Natural killer cell (primary cell): ENCODE measurements around the gene BCL6. TPM values are rescaled to one million over a fixed set of nuclear protein-coding genes. Genes with fewer than 3 reads are reported as not detected.

Experiments used
- ATAC-seq, 3 donors: fragments of 150-1000 bp in 2 of 3; fragments of 200-7000 bp in 1 of 3; cut with Tn5 transposase; 1 replicate in 1 of 3; 2 replicates in 2 of 3; pipeline ENCODE4 v1.10.0; 2021; ENCODE audit warnings: mild to moderate bottlenecking in 2 of 3, moderate library complexity in 2 of 3
- DNase-seq, 2 donors: peaks; one replicate each; pipeline versions ENCODE4 v3.0.0 to v3.0.0-alpha.2; 2013 to 2021; ENCODE audit warnings: mixed read lengths in 1 of 2
- H3K27ac ChIP-seq: one replicate; pipeline ENCODE4 v1.5.1; 2013; ENCODE audit warnings: mild to moderate bottlenecking, low read length
- H3K27me3 ChIP-seq: one replicate; pipeline ENCODE4 v1.6.1; 2013; ENCODE audit warnings: low read length; ENCODE audit not compliant: control insufficient read depth, insufficient read depth
- H3K36me3 ChIP-seq: one replicate; pipeline ENCODE4 v1.6.1; 2013; ENCODE audit warnings: low read length; ENCODE audit not compliant: control insufficient read depth, insufficient read depth
- H3K4me1 ChIP-seq: one replicate; pipeline ENCODE4 v1.6.1; 2013; ENCODE audit warnings: low read length; ENCODE audit not compliant: control insufficient read depth, insufficient read depth
- H3K4me3 ChIP-seq: one replicate; pipeline ENCODE4 v1.5.1; 2013; ENCODE audit warnings: low read length
- H3K9me3 ChIP-seq: one replicate; pipeline ENCODE4 v1.6.1; 2013; ENCODE audit warnings: low read length; ENCODE audit not compliant: control insufficient read depth, insufficient read depth
- H3K27ac Mint-ChIP-seq, 2 donors: one replicate each; pipeline ENCODE4 v1.8.0; 2022; ENCODE audit warnings: mild to moderate bottlenecking in 2 of 2, mixed read lengths in 2 of 2, moderate library complexity in 1 of 2
- H3K27me3 Mint-ChIP-seq, 2 donors: one replicate each; pipeline ENCODE4 v1.8.0; 2022; ENCODE audit warnings: low read depth in 2 of 2, mixed read lengths in 2 of 2
- H3K36me3 Mint-ChIP-seq: one replicate; pipeline ENCODE4 v1.8.0; 2022; ENCODE audit warnings: mixed read lengths
- H3K4me1 Mint-ChIP-seq, 2 donors: one replicate each; pipeline ENCODE4 v1.8.0; 2022; ENCODE audit warnings: mixed read lengths in 2 of 2
- H3K4me3 Mint-ChIP-seq: one replicate; pipeline ENCODE4 v1.8.0; 2022; ENCODE audit warnings: mild to moderate bottlenecking, moderate library complexity, mixed read lengths
- H3K9me3 Mint-ChIP-seq, 2 donors: one replicate each; pipeline ENCODE4 v1.8.0; 2022; ENCODE audit warnings: mixed read lengths in 2 of 2
- WGBS: methylation state at CpG from one replicate; pipeline ENCODE4 v1.1.7; 2013; ENCODE audit warnings: missing lambda C conversion rate; ENCODE audit not compliant: insufficient coverage; 5-methylcytosine and 5-hydroxymethylcytosine counted together
- intact Hi-C: fragments of 100-400 bp; cut with micrococcal nuclease; formaldehyde crosslinking; loops from one replicate; pipeline ENCODE4 v1.14.2; 2022
- total RNA-seq, 4 donors: library from RNA; stranded (reverse); fragments of 120-200 nt in 1 of 4; gene quantifications; one replicate each; pipeline versions ENCODE4 v1.2.3 to v1.2.4, GENCODE V29; 2013 to 2022
- TF ChIP-seq, protein P1 (sequence below): fragments of 200-600 bp; IDR thresholded peaks from one replicate; pipeline ENCODE4 v1.8.0; 2022; ENCODE audit warnings: antibody characterized with exemption

BCL6 gene
- total RNA-seq, 3 donors from 2014 or later (not counting 1 experiment from before 2014, with no cell fraction given): 41.0 to 59.0 (median 45.2) TPM

DNA sequence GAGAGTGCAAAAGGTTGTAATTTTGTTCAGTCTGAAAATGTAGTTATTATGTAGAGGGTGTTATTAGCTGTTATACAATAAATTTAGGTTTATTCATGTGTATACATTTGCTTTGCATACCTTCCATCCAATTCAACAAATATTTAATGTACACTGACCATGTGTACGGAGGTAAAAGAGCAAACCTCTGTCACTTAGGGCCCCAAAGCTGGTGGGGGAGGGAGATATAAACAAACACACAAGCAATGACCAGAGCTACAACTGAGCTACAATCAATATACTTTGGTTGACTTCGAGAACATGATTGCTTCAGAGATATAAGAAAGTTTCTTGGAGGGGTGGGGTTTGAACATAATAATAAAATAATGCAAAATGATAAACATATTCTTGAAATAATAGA lies 17.5 kb upstream of the BCL6 start:
- WGBS: no CpG with 5 or more reads among the region's 2 CpGs
- no peaks in the 10 kb centered on the region for H3K9me3 ChIP-seq
- H3K4me1 Mint-ChIP-seq: no peaks in the 10 kb centered on the region
- H3K4me3 Mint-ChIP-seq: no peak overlapping the region
- no peak for ATAC-seq
- no peak for DNase-seq
- no peak overlapping the region for H3K4me3 ChIP-seq
- intact Hi-C loops: no loop called here
- H3K36me3 Mint-ChIP-seq: no peaks in the 10 kb centered on the region
- H3K27me3 Mint-ChIP-seq: peaks cover 8 to 12% of the 10 kb centered on the region in 2 donors
- H3K4me1 ChIP-seq: no peaks in the 10 kb centered on the region
- H3K27ac Mint-ChIP-seq: no peak overlapping the region
- H3K9me3 Mint-ChIP-seq: no peaks in the 10 kb centered on the region
- no peaks in the 10 kb centered on the region for H3K27me3 ChIP-seq
- no peak overlapping the region for H3K27ac ChIP-seq
- no peaks in the 10 kb centered on the region for H3K36me3 ChIP-seq
- TF ChIP-seq, protein P1, sequence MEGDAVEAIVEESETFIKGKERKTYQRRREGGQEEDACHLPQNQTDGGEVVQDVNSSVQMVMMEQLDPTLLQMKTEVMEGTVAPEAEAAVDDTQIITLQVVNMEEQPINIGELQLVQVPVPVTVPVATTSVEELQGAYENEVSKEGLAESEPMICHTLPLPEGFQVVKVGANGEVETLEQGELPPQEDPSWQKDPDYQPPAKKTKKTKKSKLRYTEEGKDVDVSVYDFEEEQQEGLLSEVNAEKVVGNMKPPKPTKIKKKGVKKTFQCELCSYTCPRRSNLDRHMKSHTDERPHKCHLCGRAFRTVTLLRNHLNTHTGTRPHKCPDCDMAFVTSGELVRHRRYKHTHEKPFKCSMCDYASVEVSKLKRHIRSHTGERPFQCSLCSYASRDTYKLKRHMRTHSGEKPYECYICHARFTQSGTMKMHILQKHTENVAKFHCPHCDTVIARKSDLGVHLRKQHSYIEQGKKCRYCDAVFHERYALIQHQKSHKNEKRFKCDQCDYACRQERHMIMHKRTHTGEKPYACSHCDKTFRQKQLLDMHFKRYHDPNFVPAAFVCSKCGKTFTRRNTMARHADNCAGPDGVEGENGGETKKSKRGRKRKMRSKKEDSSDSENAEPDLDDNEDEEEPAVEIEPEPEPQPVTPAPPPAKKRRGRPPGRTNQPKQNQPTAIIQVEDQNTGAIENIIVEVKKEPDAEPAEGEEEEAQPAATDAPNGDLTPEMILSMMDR: no peak

DNA sequence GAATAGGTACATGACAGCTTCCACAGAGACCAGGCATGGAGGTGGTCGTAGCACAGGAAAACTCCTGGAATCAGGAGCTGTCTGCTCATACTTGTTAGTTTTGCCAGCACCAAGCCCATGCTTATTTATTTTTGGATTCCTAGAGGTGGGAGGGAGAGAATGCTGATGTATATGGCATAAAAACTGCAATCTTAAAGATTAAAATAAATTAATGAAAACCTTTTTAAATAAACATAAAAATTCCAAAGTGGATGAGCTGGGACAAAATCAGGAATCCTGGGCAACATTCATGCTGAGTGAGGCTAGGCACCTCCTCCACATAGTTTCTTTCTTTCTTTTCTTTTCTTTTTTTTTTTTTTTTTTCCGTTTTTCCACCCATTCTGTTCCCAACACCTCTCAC lies 14.3 kb upstream of the BCL6 start:
- Histone ChIP-seq H3K27me3 (no peaks in the 10 kb centered on the region), H3K4me3 (no peak overlapping the region), H3K27ac (no peak overlapping the region), H3K4me1 (no peaks in the 10 kb centered on the region), H3K36me3 (no peaks in the 10 kb centered on the region), H3K9me3 (no peaks in the 10 kb centered on the region)
- WGBS: 85% methylated on average over 1 of the region's 2 CpGs
- DNase-seq (no peak), ATAC-seq (no peak)
- H3K4me1 Mint-ChIP-seq: no peaks in the 10 kb centered on the region
- H3K27me3 Mint-ChIP-seq: peaks cover 8 to 12% of the 10 kb centered on the region in 2 donors
- intact Hi-C loops: no loop called here
- TF ChIP-seq, protein P1: no peak
- H3K36me3 Mint-ChIP-seq: no peaks in the 10 kb centered on the region
- no peak overlapping the region for H3K27ac Mint-ChIP-seq
- no peak overlapping the region for H3K4me3 Mint-ChIP-seq
- no peaks in the 10 kb centered on the region for H3K9me3 Mint-ChIP-seq

DNA sequence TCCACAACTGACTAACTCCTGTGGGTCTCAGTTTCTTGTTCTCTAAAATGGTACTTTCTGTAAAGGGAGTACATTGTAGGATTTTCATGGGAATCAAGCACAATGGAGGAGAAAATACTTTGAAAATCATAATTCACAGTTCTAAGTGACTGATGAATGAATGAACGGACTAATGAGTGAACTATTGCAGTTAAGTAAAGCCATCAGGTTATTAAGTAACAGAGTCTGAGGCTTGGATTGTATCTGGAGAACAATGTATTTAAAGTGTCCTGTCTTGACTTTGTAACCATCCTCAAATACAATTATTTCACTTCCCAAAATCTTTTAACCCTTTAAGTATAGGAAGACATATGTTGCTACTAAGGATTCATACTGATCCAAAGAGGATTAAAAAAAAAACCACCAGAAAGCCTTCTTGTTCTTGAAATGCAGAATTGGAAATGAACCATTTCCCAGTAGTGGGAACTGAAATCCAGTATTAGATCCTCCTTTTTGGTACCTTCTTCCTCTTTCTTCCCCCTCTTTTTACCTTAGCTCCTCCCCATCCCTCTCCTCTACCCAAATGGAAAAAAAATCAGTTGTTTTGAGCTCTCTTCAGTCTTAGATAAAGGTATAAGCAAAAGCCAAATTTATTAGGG lies 13.2 kb upstream of the BCL6 start:
- H3K9me3 ChIP-seq: no peaks in the 10 kb centered on the region
- no peaks in the 10 kb centered on the region for H3K27me3 ChIP-seq
- H3K4me3 ChIP-seq: no peak overlapping the region
- no peaks in the 10 kb centered on the region for H3K36me3 ChIP-seq
- 100% methylated on average over 1 of the region's 1 CpG for WGBS
- no peaks in the 10 kb centered on the region for H3K4me1 Mint-ChIP-seq
- ATAC-seq (no peak), DNase-seq (no peak)
- intact Hi-C loops: no loop called here
- H3K27me3 Mint-ChIP-seq: peaks cover 8 to 12% of the 10 kb centered on the region in 2 donors
- no peak overlapping the region for H3K4me3 Mint-ChIP-seq
- no peaks in the 10 kb centered on the region for H3K36me3 Mint-ChIP-seq
- H3K9me3 Mint-ChIP-seq: no peaks in the 10 kb centered on the region
- no peaks in the 10 kb centered on the region for H3K4me1 ChIP-seq
- H3K27ac Mint-ChIP-seq: no peak overlapping the region
- no peak overlapping the region for H3K27ac ChIP-seq
- TF ChIP-seq, protein P1: no peak

DNA sequence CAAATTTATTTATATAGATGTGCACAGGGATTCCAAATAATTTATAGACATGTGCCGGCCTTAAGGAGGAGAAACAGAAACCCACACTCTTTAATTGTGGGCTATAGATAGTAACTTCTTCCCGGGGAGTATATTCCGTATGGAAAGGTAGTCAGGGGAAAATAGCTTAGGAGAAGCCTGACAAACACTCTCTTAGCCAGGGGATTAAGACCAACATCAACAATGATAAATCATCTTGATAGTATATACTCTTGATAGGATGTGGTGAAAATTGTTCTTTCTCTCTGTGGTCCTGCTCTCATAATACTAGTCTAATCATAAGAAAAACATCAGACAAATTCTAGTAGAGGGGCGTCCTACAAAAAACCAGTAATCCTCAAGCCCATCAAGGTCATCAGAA lies 8.2 kb upstream of the BCL6 start:
- Histone ChIP-seq H3K36me3 (no peaks in the 10 kb centered on the region), H3K27me3 (no peaks in the 10 kb centered on the region), H3K4me1 (peaks cover 3% of the 10 kb centered on the region), H3K4me3 (no peak overlapping the region), H3K27ac (no peak overlapping the region), H3K9me3 (no peaks in the 10 kb centered on the region)
- no peaks in the 10 kb centered on the region for H3K36me3 Mint-ChIP-seq
- H3K27ac Mint-ChIP-seq: no peak overlapping the region
- intact Hi-C loops: no loop called here
- ATAC-seq (no peak), DNase-seq (no peak)
- 92% methylated on average over 1 of the region's 4 CpGs for WGBS
- H3K9me3 Mint-ChIP-seq: no peaks in the 10 kb centered on the region
- TF ChIP-seq, protein P1: no peak
- no peak overlapping the region for H3K4me3 Mint-ChIP-seq
- peaks cover 3 to 11% of the 10 kb centered on the region in 2 donors for H3K4me1 Mint-ChIP-seq
- H3K27me3 Mint-ChIP-seq: no peaks in the 10 kb centered on the region
